Skeletal muscle satellite cell (primary cell): Measurements from ENCODE around the gene MTAP.

Experiments used
- H3K27me3 ChIP-seq: 2 replicates; pipeline ENCODE4 v1.7.0; 2013; ENCODE audit warnings: low read length; ENCODE audit not compliant: control insufficient read depth, insufficient read depth
- H3K36me3 ChIP-seq: 2 replicates; pipeline ENCODE4 v1.7.0; 2013; ENCODE audit warnings: mild to moderate bottlenecking, control low read depth, low read length; ENCODE audit not compliant: insufficient read depth
- H3K4me1 ChIP-seq: 2 replicates; pipeline ENCODE4 v1.7.0; 2013; ENCODE audit warnings: low read length; ENCODE audit not compliant: control insufficient read depth, insufficient read depth
- H3K4me2 ChIP-seq: 2 replicates; pipeline ENCODE4 v1.7.0; 2013; ENCODE audit warnings: mild to moderate bottlenecking, low read length
- H3K4me3 ChIP-seq: 2 replicates; pipeline ENCODE4 v1.7.0; 2013; ENCODE audit warnings: low read length
- H3K9ac ChIP-seq: 2 replicates; pipeline ENCODE4 v1.7.0; 2013; ENCODE audit warnings: mild to moderate bottlenecking, low read depth, low read length, moderate library complexity
- H3K9me3 ChIP-seq: replicated peaks from 2 replicates; pipeline ENCODE4 v1.7.0; 2013; ENCODE audit warnings: mild to moderate bottlenecking, control low read depth, low read length

MTAP gene

GRCh38 chr9:21853414-21853813 is 51.0 kb downstream of the MTAP start:
- Histone ChIP-seq H3K27me3 (no peaks in the 10 kb centered on the region), H3K4me2 (no peak overlapping the region), H3K4me3 (no peak overlapping the region), H3K9me3 (peaks cover 3% of the 10 kb centered on the region), H3K4me1 (peaks cover 12% of the 10 kb centered on the region), H3K9ac (no peak overlapping the region), H3K36me3 (peaks cover 56% of the 10 kb centered on the region)

GRCh38 chr9:21854119-21854518 is 51.7 kb downstream of the MTAP start:
- no peaks in the 10 kb centered on the region for H3K27me3 ChIP-seq
- H3K4me1 ChIP-seq, result peaks cover 12% of the 10 kb centered on the region
- no peak overlapping the region for H3K4me2 ChIP-seq
- no peak overlapping the region for H3K4me3 ChIP-seq
- no peaks in the 10 kb centered on the region for H3K9me3 ChIP-seq
- H3K9ac ChIP-seq, result no peak overlapping the region
- peaks cover 58% of the 10 kb centered on the region for H3K36me3 ChIP-seq

GRCh38 chr9:21854594-21854993 is 52.2 kb downstream of the MTAP start:
- Histone ChIP-seq H3K9ac (no peak overlapping the region), H3K36me3 (peaks cover 60% of the 10 kb centered on the region), H3K4me2 (no peak overlapping the region), H3K9me3 (no peaks in the 10 kb centered on the region), H3K27me3 (no peaks in the 10 kb centered on the region), H3K4me1 (peaks cover 12% of the 10 kb centered on the region), H3K4me3 (no peak overlapping the region)

GRCh38 chr9:21856301-21857094 is 54.1 kb downstream of the MTAP start:
- H3K9ac ChIP-seq, result no peak overlapping the region
- H3K4me1 ChIP-seq, result peaks cover 12% of the 10 kb centered on the region
- H3K27me3 ChIP-seq, result no peaks in the 10 kb centered on the region
- H3K36me3 ChIP-seq, result peaks cover 63% of the 10 kb centered on the region
- no peak overlapping the region for H3K4me3 ChIP-seq
- no peaks in the 10 kb centered on the region for H3K9me3 ChIP-seq
- H3K4me2 ChIP-seq, result no peak overlapping the region

- Histone ChIP-seq H3K9ac (no peak overlapping the region), H3K36me3 (peaks cover 62% of the 10 kb centered on the region), H3K4me3 (no peak overlapping the region), H3K4me2 (no peak overlapping the region), H3K27me3 (no peaks in the 10 kb centered on the region), H3K4me1 (no peaks in the 10 kb centered on the region), H3K9me3 (no peaks in the 10 kb centered on the region)
These were observed 60.4 kb downstream of the MTAP start for GRCh38 chr9:21862871-21863270.

GRCh38 chr9:21864505-21864904 is 62.1 kb downstream of the MTAP start:
- no peak overlapping the region for H3K9ac ChIP-seq
- no peaks in the 10 kb centered on the region for H3K9me3 ChIP-seq
- H3K4me2 ChIP-seq, result no peak overlapping the region
- H3K4me1 ChIP-seq, result no peaks in the 10 kb centered on the region
- H3K4me3 ChIP-seq, result no peak overlapping the region
- H3K36me3 ChIP-seq, result peaks cover 60% of the 10 kb centered on the region
- H3K27me3 ChIP-seq, result no peaks in the 10 kb centered on the region

- H3K4me3 ChIP-seq, result no peak overlapping the region
- no peaks in the 10 kb centered on the region for H3K27me3 ChIP-seq
- peaks cover 48% of the 10 kb centered on the region for H3K36me3 ChIP-seq
- no peaks in the 10 kb centered on the region for H3K9me3 ChIP-seq
- H3K9ac ChIP-seq, result no peak overlapping the region
- H3K4me2 ChIP-seq, result no peak overlapping the region
- H3K4me1 ChIP-seq, result no peaks in the 10 kb centered on the region
These were observed 63.9 kb downstream of the MTAP start for GRCh38 chr9:21866302-21866701.

GRCh38 chr9:21871256-21871975 is 69.0 kb downstream of the MTAP start:
- Histone ChIP-seq H3K27me3 (no peaks in the 10 kb centered on the region), H3K4me1 (peaks cover 9% of the 10 kb centered on the region), H3K9me3 (no peaks in the 10 kb centered on the region), H3K4me3 (no peak overlapping the region), H3K4me2 (no peak overlapping the region), H3K9ac (no peak overlapping the region), H3K36me3 (peaks cover 19% of the 10 kb centered on the region)

GRCh38 chr9:21872696-21873095 is 70.3 kb downstream of the MTAP start:
- Histone ChIP-seq H3K4me3 (no peak overlapping the region), H3K27me3 (no peaks in the 10 kb centered on the region), H3K4me1 (peaks cover 9% of the 10 kb centered on the region), H3K9ac (no peak overlapping the region), H3K9me3 (no peaks in the 10 kb centered on the region), H3K4me2 (no peak overlapping the region), H3K36me3 (peaks cover 14% of the 10 kb centered on the region)

- Histone ChIP-seq H3K27me3 (no peaks in the 10 kb centered on the region), H3K4me1 (peaks cover 9% of the 10 kb centered on the region), H3K36me3 (peaks cover 6% of the 10 kb centered on the region), H3K9ac (no peak overlapping the region), H3K4me3 (no peak overlapping the region), H3K4me2 (peak overlapping the region; percentile 12), H3K9me3 (no peaks in the 10 kb centered on the region)
These were observed 71.2 kb downstream of the MTAP start for GRCh38 chr9:21873540-21874221.

GRCh38 chr9:21875893-21876292 is 73.5 kb downstream of the MTAP start:
- Histone ChIP-seq H3K9me3 (no peaks in the 10 kb centered on the region), H3K9ac (no peak overlapping the region), H3K4me2 (no peak overlapping the region), H3K36me3 (no peaks in the 10 kb centered on the region), H3K4me3 (no peak overlapping the region), H3K27me3 (no peaks in the 10 kb centered on the region), H3K4me1 (peaks cover 9% of the 10 kb centered on the region)
